GM19467 (cell line): ENCODE data around the gene RIPK3.
A peak's percentile ranks its signal among the peaks of the same experiment; 100 is the strongest.
"Not testable (repeated sequence)": the region's sequence is repeated elsewhere in the genome, so short reads cannot be mapped to it uniquely, and the experiment has no call there.

Experiments used
- ATAC-seq: cut with Tn5 transposase; IDR thresholded peaks from one replicate; pipeline ENCODE4 v1.9.1; 2021; ENCODE audit warnings: mild to moderate bottlenecking, moderate library complexity; ENCODE audit not compliant: unreplicated experiment

The RIPK3 gene

GRCh38 chr14:24369907-24370687, 30.3 kb upstream of the RIPK3 start:
- ATAC-seq = no peak

GRCh38 chr14:24369463-24369862, 29.7 kb upstream of the RIPK3 start:
- ATAC-seq = no peak

GRCh38 chr14:24368562-24369252, 28.9 kb upstream of the RIPK3 start:
- ATAC-seq = no peak

GRCh38 chr14:24368212-24368561, 28.4 kb upstream of the RIPK3 start:
- no peak for ATAC-seq

GRCh38 chr14:24367514-24368211, 27.9 kb upstream of the RIPK3 start, which contains the start of gene NFATC4:
Gene NFATC4 (plus strand): TSS chr14:24368184. CDS start chr14:24368341, 157 bp downstream.
- no peak for ATAC-seq

GRCh38 chr14:24366721-24367513, 27.1 kb upstream of the RIPK3 start:
- ATAC-seq = peak; percentile 61

GRCh38 chr14:24366413-24366720, 26.6 kb upstream of the RIPK3 start:
- ATAC-seq = no peak

GRCh38 chr14:24365600-24366412, 26.0 kb upstream of the RIPK3 start:
- no peak for ATAC-seq

GRCh38 chr14:24364841-24365240, 25.1 kb upstream of the RIPK3 start:
- ATAC-seq = no peak

GRCh38 chr14:24363401-24363800, 23.6 kb upstream of the RIPK3 start:
- ATAC-seq = no peak

- no peak for ATAC-seq
Observed at GRCh38 chr14:24362241-24362960, 22.6 kb upstream of the RIPK3 start.

- ATAC-seq = no peak
Observed at GRCh38 chr14:24361326-24361725, 21.5 kb upstream of the RIPK3 start.

GRCh38 chr14:24360281-24360680, 20.5 kb upstream of the RIPK3 start:
- ATAC-seq = no peak

GRCh38 chr14:24356208-24356607, 16.4 kb upstream of the RIPK3 start:
- no peak for ATAC-seq

- no peak for ATAC-seq
Observed at GRCh38 chr14:24355009-24355408, 15.2 kb upstream of the RIPK3 start.

- not testable (repeated sequence) for ATAC-seq
Observed at GRCh38 chr14:24354482-24354825, 14.7 kb upstream of the RIPK3 start.

- no peak for ATAC-seq
Observed at GRCh38 chr14:24353559-24354481, 14.0 kb upstream of the RIPK3 start.

GRCh38 chr14:24351517-24351916, 11.7 kb upstream of the RIPK3 start:
- ATAC-seq = no peak

- no peak for ATAC-seq
Observed at GRCh38 chr14:24349742-24350141, 10.0 kb upstream of the RIPK3 start.
